Heart right ventricle (tissue), 16 donors: Measurements from ENCODE around the gene BAIAP2L2. TPM values are rescaled to one million over a fixed set of nuclear protein-coding genes. Genes with fewer than 3 reads are reported as not detected.
A peak's percentile ranks its signal among the peaks of the same experiment; 100 is the strongest.

Experiments
- ATAC-seq, 8 donors: fragments of 200-7000 bp; cut with Tn5 transposase; one replicate each; pipeline ENCODE4 v1.9.1; 2020; ENCODE audit warnings: mild to moderate bottlenecking in 8 of 8, moderate library complexity in 8 of 8, moderate number of reproducible peaks in 1 of 8
- DNase-seq, 2 donors: peaks; one replicate each; pipeline ENCODE4 v3.0.0-alpha.2; 2020
- H3K27ac ChIP-seq, 10 donors: fragments of 200-600 bp; sonication (generic) in 2 of 10; one replicate each; pipeline versions ENCODE4 v1.5.0 to v1.8.0; 2020 to 2022; ENCODE audit warnings: mild to moderate bottlenecking in 3 of 10
- H3K27me3 ChIP-seq, 7 donors: fragments of 200-600 bp; one replicate each; pipeline ENCODE4 v1.8.0; 2021 to 2022; ENCODE audit warnings: mild to moderate bottlenecking in 2 of 7
- H3K36me3 ChIP-seq, 9 donors: fragments of 200-600 bp; sonication (generic) in 1 of 9; one replicate each; pipeline versions ENCODE4 v1.5.0 to v1.8.0; 2020 to 2022; ENCODE audit warnings: mild to moderate bottlenecking in 2 of 9
- H3K4me1 ChIP-seq, 9 donors: fragments of 200-600 bp; sonication (generic) in 1 of 9; one replicate each; pipeline versions ENCODE4 v1.5.0 to v1.8.0; 2020 to 2022; ENCODE audit warnings: mild to moderate bottlenecking in 4 of 9
- H3K4me3 ChIP-seq, 10 donors: fragments of 200-600 bp; sonication (generic) in 2 of 10; one replicate each; pipeline versions ENCODE4 v1.5.0 to v1.8.0; 2020 to 2022; ENCODE audit warnings: mild to moderate bottlenecking in 7 of 10, moderate library complexity in 2 of 10
- H3K9me3 ChIP-seq, 11 donors: fragments of 200-600 bp in 10 of 11; sonication (generic) in 2 of 11; one replicate each; pipeline versions ENCODE4 v1.5.0 to v1.8.0; 2013 to 2022; ENCODE audit warnings: mild to moderate bottlenecking in 2 of 11, control low read depth in 1 of 11, moderate library complexity in 1 of 11
- WGBS, 2 donors: extraction: QIAGEN DNeasy Blood & Tissue Kit; methylation state at CpG; one replicate each; pipeline ENCODE4 v1.1.7; 2013; ENCODE audit warnings: inconsistent platforms in 1 of 2; 5-methylcytosine and 5-hydroxymethylcytosine counted together
- intact Hi-C, 10 donors: fragments of 100-400 bp; cut with DNase I; formaldehyde crosslinking; loops; one replicate each; pipeline versions ENCODE4 v1.11.1 to v1.14.2; 2022
- polyA plus RNA-seq, 2 donors: library from polyadenylated mRNA; stranded (reverse); fragments of 200-250 nt; gene quantifications; one replicate each; pipeline ENCODE4 v1.2.3, GENCODE V29; 2013
- total RNA-seq, 10 donors: library from RNA; stranded (reverse); fragmentation: NEBNext Ultra II Directional in 3 of 10; extraction: Animal tissue kit (Norgen Biotek cat#: 25700) in 3 of 10; gene quantifications; one replicate each; pipeline versions ENCODE4 v1.2.1 to v1.2.4, GENCODE V29; 2021 to 2023
- TF ChIP-seq, protein P1 (sequence below), 9 donors: fragments of 200-600 bp; sonication (generic) in 2 of 9; IDR thresholded peaks; one replicate each; pipeline versions ENCODE4 v1.5.0 to v1.8.0; 2021 to 2022; ENCODE audit warnings: antibody characterized with exemption in 9 of 9, mild to moderate bottlenecking in 5 of 9, moderate library complexity in 1 of 9
- donor health status: Arrhythmogenic right ventricular cardiomyopathy.
- donor health status: ischemic (EF 13 %, LVEDD 7.1; RV severe dilation, severe dysfunction).
- donor health status: healthy with polysubstance abuse.
- donor health status: DM: no; HTN: yes; CAD: no.
- donor health status: DM: no; HTN: no; CAD: no.
- donor health status: ischemic (EF 25% LVEDD 6.9; RV normal size, moderate dysfunction).
- donor health status: ischemic (EF 25% LVEDD 5.7; RV mildly dilated, moderate dysfunction).
- donor health status: healthy.
- donor health status: DM: yes; HTN: yes; CAD: no.
- donor health status: Ischemic cardiomyopathy.
- donor health status: ischemic (EF 35%, LVEDD 5.7; RV mildly dilated, moderate dysfunction).
- donor health status: nonischemic (EF 11% LVEDD 7.7; RV severe dilation, severe dysfunction).
- donor health status: DM: yes; HTN: yes; CAD: no.
- donor health status: PGD.
- donor health status: ischemic (EF 29% LVEDD 5.4; RV normal size, mild dysfunction).
- donor health status: nonischemic (EF 23%, LVEDD 6.1; RV moderate dilation, normal function).

Gene BAIAP2L2
- total and polyA plus RNA-seq, 12 donors = 0.12 to 0.37 (median 0.21) TPM; not detected in 4

DNA sequence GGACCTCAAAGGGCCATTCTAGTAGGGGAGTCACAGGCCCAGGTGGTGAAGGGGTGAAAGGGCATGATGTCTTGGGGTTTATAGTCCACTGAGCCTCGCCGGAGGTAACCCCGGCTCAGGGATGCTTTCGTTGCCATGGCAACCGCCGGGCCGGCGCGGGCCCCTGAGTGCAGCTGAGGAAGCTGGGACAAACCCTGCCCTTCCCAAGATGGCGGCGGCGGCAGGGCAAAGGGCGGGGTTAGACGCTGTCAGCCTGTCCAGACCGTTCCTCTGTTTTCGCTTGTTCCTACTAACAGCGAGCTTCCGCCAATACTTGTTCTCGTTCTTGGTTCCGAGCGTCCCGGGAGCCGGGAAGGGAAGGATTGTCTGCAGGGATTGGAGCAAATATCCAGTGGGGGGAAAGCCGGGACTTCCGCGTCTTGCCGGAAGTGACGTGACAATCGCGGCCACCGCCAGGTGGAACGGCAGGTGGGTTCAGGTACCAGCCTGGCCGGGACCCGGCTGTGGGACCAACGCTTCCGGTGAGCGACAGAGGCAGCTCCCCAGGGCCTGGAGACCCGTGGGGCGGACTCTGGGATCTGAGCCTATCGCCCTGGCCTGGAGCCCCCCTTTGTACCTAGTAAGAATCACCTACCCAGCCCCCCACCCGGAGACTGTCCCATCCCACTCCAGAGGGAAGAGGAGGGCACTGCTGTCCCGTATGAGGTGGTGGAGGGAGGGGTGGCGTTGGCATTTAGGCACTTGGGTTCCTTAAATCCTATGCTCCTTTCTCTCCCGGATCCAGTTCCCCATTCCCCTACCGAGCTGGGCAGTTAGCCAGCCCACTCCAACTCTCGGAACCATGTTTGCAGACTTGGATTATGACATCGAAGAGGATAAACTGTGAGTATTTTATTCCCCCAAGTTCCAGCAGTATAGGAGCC lies 53.3 kb downstream of the BAIAP2L2 start, which contains the start of gene PICK1:
Gene PICK1, plus strand, starts transcription at position 436 of the 923 bp plus-strand sequence. Its CDS starts 406 bp downstream, at position 842.
- H3K27ac ChIP-seq = peak within 1 kb of the TSS; percentile 47 to 90 (median 84)
- DNase-seq = peak; percentile 84 to 93
- peak; percentile 91 to 96 (median 94) for ATAC-seq
- intact Hi-C loops = loop anchor here in 3 of 10 donors (10.0 kb wide), 3 partner anchors 48 to 518 kb away; partner anchors contain the start of gene DMC1 (in 1 of the 3)
- peaks cover 2 to 23% (median 15%) of the 10 kb centered on the region in 9 donors for H3K4me1 ChIP-seq
- H3K9me3 ChIP-seq = no peaks in the 10 kb centered on the region
- peak within 1 kb of the TSS; percentile 23 to 76 (median 67) for H3K4me3 ChIP-seq
- WGBS, 2 donors = 1 to 3% methylated on average over 47 of the region's 47 CpGs
- peaks cover 0 to 27% (median 0%) of the 10 kb centered on the region in 9 donors for H3K36me3 ChIP-seq
- H3K27me3 ChIP-seq = no peaks in the 10 kb centered on the region
- TF ChIP-seq, protein P1, sequence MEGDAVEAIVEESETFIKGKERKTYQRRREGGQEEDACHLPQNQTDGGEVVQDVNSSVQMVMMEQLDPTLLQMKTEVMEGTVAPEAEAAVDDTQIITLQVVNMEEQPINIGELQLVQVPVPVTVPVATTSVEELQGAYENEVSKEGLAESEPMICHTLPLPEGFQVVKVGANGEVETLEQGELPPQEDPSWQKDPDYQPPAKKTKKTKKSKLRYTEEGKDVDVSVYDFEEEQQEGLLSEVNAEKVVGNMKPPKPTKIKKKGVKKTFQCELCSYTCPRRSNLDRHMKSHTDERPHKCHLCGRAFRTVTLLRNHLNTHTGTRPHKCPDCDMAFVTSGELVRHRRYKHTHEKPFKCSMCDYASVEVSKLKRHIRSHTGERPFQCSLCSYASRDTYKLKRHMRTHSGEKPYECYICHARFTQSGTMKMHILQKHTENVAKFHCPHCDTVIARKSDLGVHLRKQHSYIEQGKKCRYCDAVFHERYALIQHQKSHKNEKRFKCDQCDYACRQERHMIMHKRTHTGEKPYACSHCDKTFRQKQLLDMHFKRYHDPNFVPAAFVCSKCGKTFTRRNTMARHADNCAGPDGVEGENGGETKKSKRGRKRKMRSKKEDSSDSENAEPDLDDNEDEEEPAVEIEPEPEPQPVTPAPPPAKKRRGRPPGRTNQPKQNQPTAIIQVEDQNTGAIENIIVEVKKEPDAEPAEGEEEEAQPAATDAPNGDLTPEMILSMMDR (IDR thresholded peaks at IDR 0.05) = peak in 2 of 9 donors; percentile 6 to 19

DNA sequence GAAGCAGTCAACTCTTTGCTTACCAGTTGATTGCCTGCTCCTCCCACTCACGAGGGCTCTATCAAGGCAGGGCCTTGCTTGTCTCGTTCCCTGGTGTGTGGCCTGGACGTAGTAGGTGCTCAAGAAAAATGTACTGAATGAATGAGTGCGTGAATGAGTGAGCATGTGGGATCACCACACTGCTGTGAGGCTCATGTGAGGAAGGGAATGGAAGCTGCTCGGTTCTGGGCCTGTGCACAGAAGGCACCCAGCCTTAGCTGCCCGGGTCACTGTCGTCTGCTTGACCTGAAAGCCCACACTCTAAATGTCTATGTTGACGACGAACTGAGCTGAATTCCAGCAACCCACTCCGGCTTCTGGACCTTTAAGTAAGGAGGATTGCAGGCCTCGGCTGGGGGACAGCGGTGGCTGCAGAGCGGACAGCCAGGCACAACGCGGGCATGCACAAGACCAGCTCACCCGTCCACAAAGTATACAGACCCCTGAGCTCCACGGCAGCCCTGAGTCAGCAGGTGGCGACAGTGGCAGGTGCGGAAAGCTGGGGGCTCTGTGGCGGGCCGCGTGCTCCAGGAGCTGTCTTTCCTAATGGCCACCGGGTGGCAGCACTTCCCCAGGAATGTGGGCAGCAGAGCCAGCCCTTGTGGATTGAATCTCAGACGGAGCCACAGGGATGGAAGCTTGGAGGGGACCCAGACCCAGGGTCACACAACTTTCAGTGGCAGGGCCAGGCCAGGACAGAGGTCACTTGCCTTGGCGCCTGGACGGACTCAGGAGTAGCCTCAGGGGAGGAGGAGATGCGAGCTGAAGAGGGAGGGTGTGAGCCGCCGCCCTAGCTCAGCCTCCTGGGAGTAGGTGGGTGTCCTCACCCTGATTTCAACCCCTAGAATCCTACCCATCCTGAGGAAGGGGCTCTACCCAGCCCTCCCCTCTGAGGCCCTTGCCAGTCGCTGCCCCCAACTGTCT lies 58.3 kb downstream of the BAIAP2L2 start:
- TF ChIP-seq, protein P1 (IDR thresholded peaks at IDR 0.05) = peak; percentile 75 to 95 (median 91)
- Histone ChIP-seq H3K36me3 (no peaks in the 10 kb centered on the region), H3K4me1 (peaks cover 0 to 15% (median 11%) of the 10 kb centered on the region in 9 donors), H3K9me3 (no peaks in the 10 kb centered on the region), H3K4me3 (peak overlapping the region in 1 of 10 donors; percentile 9), H3K27me3 (peaks cover 0 to 6% (median 0%) of the 10 kb centered on the region in 7 donors), H3K27ac (no peak overlapping the region)
- 31% methylated on average over 30 of the region's 30 CpGs for WGBS, 2 donors
- peak; percentile 67 to 82 (median 75) for ATAC-seq
- intact Hi-C loops = loop anchor here in 9 of 10 donors (1.0 to 10.0 kb wide), 9 partner anchors 50 to 523 kb away; partner anchors contain the start of gene DMC1 (in 9 of the 9)
- DNase-seq = peak; percentile 71 to 78

DNA sequence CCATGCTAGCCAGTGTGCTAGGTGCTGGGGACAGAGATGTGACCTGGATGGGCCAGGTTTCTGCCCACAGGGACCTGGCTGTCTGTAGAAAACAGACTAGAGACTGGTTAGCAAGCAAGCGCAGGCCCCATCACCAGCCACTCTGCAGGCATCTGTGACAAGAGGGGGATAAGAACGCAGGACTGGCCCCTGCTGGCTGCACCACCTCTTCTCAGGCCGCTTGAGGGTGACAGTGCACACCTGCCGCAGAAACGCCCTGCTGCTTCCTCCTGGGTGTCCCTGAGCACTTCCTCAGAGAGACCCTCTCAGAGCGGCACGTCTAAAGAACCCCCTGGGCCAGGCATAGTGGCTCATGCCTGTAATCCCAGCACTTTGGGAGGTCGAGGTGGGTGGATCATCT lies 59.2 kb downstream of the BAIAP2L2 start:
- TF ChIP-seq, protein P1 (IDR thresholded peaks at IDR 0.05) = no peak
- DNase-seq (no peak), ATAC-seq (no peak)
- peaks cover 0 to 6% (median 0%) of the 10 kb centered on the region in 7 donors for H3K27me3 ChIP-seq
- 78 to 84% methylated on average over 8 of the region's 8 CpGs for WGBS, 2 donors
- intact Hi-C loops = loop anchor here in 9 of 10 donors (5.0 to 10.0 kb wide), 6 partner anchors 51 to 524 kb away; partner anchors contain the start of gene DMC1 (in 8 of the 9)
- H3K9me3 ChIP-seq = no peaks in the 10 kb centered on the region
- H3K36me3 ChIP-seq = no peaks in the 10 kb centered on the region
- no peak overlapping the region for H3K4me3 ChIP-seq
- peaks cover 0 to 8% (median 6%) of the 10 kb centered on the region in 9 donors for H3K4me1 ChIP-seq
- H3K27ac ChIP-seq = no peak overlapping the region
